ENCODE measurements around the gene PRR23E. TPM values are rescaled to one million over a fixed set of nuclear protein-coding genes. Genes with fewer than 3 reads are reported as not detected.
A peak's percentile ranks its signal among the peaks of the same experiment; 100 is the strongest.

The PRR23E gene
- total RNA-seq: not detected
- long read RNA-seq: 0 reads

- intact Hi-C loops (cut with DNase I, micrococcal nuclease): no loop called here
- ATAC-seq: no peak
- DNase-seq: no peak
These were observed at the start of gene PRR23E for GRCh38 chr3:127192576-127193232. Gene PRR23E (plus strand): TSS chr3:127193131. CDS start chr3:127196686, 3,555 bp downstream.

- intact Hi-C loops (cut with DNase I, micrococcal nuclease): no loop called here
- no peak for ATAC-seq
- DNase-seq: no peak
These were observed 49.8 kb upstream of the PRR23E start for GRCh38 chr3:127143172-127143571.

GRCh38 chr3:127144631-127145030, 48.3 kb upstream of the PRR23E start:
- no peak for ATAC-seq
- intact Hi-C loops (cut with DNase I, micrococcal nuclease): no loop called here
- no peak for DNase-seq

DNA sequence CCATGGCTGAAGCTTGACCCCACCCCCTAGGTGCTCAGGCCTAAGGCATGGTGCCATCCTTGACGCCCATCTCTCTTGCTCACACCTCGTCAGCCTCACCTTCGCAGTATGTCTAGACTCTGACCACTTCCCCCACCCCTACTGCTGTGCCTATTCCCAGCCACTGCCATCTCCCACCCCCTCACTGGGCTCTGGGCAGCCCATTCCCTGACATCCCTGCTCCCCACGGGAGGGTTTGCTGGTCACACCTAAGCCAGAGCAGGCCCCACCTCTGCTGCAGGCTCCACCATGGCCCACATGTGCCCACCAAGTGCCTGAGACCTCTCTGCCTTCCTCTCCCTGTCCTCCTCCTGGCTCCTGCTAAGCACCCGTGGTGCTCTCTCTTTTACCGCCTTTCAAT, 47.7 kb upstream of the PRR23E start:
- DNase-seq: no peak
- intact Hi-C loops (cut with DNase I, micrococcal nuclease): no loop called here
- no peak for ATAC-seq

DNA sequence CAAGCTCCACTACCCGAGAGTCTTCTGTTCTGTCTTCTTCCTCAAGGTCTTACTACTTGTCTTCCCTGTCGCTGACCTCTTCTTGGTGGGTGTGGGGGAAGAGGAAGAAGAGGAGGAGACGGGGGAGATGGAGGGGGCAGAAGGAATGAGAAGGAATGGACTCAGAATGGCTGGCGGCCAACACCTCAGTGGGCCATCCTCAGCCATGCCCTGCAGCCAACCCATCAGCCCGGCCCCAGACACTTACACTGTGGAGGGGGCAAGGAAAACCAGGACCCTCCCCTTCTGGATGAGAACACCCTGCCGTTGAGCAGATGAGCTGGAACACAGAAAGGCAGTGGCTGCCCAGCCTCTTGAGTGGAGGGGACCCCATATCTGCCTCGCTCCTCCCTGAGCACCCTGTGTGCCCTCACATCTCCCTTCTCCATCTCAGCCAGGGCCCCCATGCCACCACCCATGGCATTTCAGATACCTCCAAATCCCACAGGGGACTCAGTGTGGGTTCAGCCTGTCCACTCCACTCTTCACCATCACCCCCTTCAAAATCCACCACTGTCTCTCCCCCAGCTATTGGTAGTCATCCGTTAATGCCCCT, 45.5 kb upstream of the PRR23E start:
- no peak for ATAC-seq
- intact Hi-C loops (cut with DNase I, micrococcal nuclease): no loop called here
- no peak for DNase-seq

DNA sequence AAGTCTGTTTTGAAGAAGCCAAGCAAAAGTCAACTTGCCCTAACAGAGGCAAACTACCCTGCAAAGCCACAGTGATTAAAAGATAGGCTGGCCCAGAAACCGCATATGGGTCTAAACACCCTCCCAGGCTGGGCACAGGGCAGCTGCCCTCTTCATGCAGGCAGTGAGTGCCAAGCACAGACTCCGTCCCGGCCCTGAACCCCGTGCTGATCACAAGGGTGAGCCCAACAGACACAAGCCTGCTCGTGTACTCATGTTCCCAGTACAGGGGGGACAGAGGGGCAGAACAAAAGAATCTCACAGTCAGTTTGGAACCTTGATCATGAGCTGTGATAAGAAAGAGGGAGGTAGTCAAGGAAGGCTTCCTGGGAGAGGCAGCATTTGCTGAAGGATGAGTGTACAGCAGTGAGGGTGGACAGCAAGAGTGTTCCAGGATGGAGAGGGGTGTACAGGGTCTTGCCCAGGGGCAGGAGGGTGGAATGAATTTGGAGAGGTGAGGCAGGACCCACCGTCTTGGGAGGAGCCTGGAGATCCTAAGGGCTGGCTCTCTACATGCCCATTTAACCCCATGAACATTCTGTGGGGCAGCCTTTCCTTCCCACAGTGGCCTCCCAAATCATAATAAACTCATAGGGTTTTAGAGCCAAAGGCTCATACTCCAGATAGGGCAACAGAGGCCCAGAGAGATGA, 43.2 kb upstream of the PRR23E start:
- intact Hi-C loops (cut with DNase I, micrococcal nuclease): no loop called here
- no peak for DNase-seq

GRCh38 chr3:127150513-127151250, 42.2 kb upstream of the PRR23E start:
- ATAC-seq: no peak
- intact Hi-C loops (cut with DNase I, micrococcal nuclease): no loop called here
- no peak for DNase-seq

More for the DNA sequence above, 43.2 kb upstream of the PRR23E start:
- ATAC-seq: no peak

GRCh38 chr3:127151251-127151564, 41.7 kb upstream of the PRR23E start:
- intact Hi-C loops (cut with DNase I, micrococcal nuclease): no loop called here
- DNase-seq (no peak), ATAC-seq (no peak)

- intact Hi-C loops (cut with DNase I, micrococcal nuclease): no loop called here
- no peak for DNase-seq
- no peak for ATAC-seq
These were observed 40.8 kb upstream of the PRR23E start for GRCh38 chr3:127151992-127152650.

DNA sequence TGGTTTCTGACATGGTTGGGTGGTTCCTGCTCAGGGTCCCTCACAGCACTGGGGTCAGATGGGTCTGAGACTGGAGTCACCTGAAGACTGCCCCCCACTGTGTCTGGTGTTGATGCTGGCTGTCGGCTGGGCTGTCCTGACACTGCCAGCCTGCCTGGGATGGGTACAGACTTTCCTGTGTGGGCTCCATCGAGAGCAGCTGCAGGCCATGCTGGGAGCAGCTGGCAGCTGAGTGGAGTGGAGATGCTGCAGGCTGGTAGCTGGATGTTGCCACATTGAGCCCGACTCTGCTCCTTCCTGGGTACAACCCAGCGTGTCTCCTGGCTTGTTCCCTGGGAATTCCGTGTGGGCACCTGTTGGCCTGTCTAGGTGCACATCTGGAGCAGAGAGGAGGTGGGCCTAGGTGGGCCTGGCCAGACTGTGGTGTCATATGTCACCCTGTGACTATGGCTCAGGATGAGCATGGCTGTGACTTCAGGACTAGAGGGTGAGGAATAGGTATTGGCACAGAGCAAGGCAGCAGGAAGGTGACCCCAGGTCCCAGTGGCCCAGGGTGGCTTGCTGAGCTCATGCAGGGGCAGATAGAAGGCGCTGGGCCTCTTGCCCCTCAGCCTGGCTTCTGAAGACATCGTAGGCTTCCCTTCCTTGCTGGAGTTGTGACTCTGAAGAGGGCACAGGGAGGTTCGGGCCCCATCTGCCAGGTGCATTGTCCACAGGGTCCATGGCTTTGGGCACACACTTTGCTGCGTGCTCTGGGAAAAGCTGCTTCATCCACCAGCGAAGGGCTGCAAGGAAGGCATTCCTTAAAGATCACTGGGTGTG, 40.0 kb upstream of the PRR23E start:
- DNase-seq (no peak), ATAC-seq (no peak)
- intact Hi-C loops (cut with DNase I, micrococcal nuclease): no loop called here

- ATAC-seq (no peak), DNase-seq (no peak)
- intact Hi-C loops (cut with DNase I, micrococcal nuclease): no loop called here
These were observed 39.5 kb upstream of the PRR23E start for GRCh38 chr3:127153506-127153815.

GRCh38 chr3:127156338-127157050, 36.4 kb upstream of the PRR23E start:
- ATAC-seq: peak; percentile 20
- intact Hi-C loops (cut with DNase I, micrococcal nuclease): no loop called here
- no peak for DNase-seq

- DNase-seq: peak in 1 of 2 donors; percentile 25
- ATAC-seq: peak; percentile 58
- intact Hi-C loops (cut with DNase I, micrococcal nuclease): no loop called here
These were observed 35.6 kb upstream of the PRR23E start for GRCh38 chr3:127157171-127157828.

DNA sequence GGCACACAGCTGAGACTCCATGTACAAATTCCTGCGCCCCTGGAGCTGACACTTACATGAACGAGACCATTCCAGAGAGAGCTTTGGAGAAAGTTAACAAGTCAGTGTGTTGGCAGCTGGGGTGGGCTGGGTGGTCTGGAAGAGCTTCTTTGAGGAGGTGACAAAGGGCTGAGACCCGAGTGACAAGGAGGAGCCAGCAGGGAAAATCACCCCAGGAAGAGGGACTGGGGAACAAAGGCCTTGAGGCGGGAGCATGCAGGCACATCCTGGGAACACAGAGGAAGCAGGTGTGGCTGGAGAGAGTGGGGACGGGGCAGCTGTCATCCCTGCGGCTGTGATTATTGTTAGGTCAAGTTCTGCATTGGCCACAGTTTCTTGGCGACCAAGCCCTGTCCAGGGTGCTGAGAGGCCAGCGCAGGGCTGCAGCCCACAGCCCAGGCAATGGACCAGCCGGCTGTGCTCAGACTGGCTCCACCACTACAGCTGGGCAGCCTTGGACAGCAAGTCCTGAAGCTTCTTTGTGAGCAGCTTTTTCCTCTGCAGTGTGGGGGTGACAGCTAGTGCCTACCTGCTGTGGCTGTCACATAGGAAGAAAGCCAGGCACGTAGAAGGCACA, 34.2 kb upstream of the PRR23E start:
- ATAC-seq (peak; percentile 73), DNase-seq (peak in 1 of 2 donors; percentile 29)
- intact Hi-C loops (cut with DNase I, micrococcal nuclease): no loop called here

- DNase-seq: no peak
- intact Hi-C loops (cut with DNase I, micrococcal nuclease): no loop called here
- ATAC-seq: no peak
These were observed 33.4 kb upstream of the PRR23E start for GRCh38 chr3:127159543-127159942.

GRCh38 chr3:127161236-127161635, 31.7 kb upstream of the PRR23E start:
- no peak for ATAC-seq
- DNase-seq: no peak
- intact Hi-C loops (cut with DNase I, micrococcal nuclease): no loop called here

DNA sequence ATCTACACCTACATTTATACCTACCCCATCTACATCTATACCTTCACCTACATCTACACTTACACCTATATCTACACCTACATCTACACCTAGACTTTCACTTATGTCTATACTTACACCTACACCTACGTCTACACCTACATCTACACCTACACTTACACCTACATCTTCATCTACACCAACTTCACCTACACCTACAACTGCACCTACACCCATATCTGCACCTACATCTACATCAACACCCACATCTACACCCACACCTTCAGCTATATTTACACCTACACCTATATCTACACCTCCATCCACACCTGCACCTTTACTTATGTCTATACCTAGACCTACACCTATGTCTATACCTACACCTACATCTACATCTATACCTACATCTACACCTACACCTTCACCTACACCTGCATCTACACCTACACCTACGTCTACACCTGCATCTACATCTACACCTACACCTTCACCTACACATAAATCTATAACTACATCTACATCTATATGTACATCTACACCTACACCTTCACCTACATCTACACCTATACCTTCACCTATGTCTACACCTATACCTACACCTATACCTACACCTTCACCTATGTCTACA, 30.9 kb upstream of the PRR23E start:
- intact Hi-C loops (cut with DNase I, micrococcal nuclease): no loop called here
- DNase-seq: no peak
- no peak for ATAC-seq

Data from left colon (tissue), 2 donors.